HG02852 (cell line): ENCODE data around the gene ADAP1.
A peak's percentile ranks its signal among the peaks of the same experiment; 100 is the strongest.

Experiments
- ATAC-seq: cut with Tn5 transposase; IDR thresholded peaks from one replicate; pipeline ENCODE4 v1.9.1; 2021; ENCODE audit warnings: mild to moderate bottlenecking, moderate library complexity; ENCODE audit not compliant: unreplicated experiment

ADAP1 gene

DNA sequence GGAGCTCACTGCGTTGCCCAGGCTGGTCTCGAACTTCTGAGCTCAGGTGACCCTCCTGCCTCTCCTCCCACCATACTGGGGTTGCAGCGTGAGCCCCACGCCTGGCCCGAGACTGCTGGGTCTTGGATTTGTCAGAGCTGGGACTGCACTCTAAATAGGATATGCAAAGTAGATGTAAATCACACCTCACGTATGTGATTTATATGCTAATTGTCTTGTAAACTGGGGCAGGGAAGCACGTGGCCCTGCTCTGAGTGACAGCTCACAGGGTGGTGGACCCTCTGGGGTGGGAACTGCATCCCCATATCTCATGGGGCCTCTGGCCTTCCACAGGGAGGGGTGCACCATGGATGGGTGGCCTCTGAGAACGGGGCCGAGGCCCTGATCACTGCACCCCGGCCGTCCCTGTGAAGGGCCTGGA lies 44.0 kb downstream of the ADAP1 start:
- no peak for ATAC-seq

DNA sequence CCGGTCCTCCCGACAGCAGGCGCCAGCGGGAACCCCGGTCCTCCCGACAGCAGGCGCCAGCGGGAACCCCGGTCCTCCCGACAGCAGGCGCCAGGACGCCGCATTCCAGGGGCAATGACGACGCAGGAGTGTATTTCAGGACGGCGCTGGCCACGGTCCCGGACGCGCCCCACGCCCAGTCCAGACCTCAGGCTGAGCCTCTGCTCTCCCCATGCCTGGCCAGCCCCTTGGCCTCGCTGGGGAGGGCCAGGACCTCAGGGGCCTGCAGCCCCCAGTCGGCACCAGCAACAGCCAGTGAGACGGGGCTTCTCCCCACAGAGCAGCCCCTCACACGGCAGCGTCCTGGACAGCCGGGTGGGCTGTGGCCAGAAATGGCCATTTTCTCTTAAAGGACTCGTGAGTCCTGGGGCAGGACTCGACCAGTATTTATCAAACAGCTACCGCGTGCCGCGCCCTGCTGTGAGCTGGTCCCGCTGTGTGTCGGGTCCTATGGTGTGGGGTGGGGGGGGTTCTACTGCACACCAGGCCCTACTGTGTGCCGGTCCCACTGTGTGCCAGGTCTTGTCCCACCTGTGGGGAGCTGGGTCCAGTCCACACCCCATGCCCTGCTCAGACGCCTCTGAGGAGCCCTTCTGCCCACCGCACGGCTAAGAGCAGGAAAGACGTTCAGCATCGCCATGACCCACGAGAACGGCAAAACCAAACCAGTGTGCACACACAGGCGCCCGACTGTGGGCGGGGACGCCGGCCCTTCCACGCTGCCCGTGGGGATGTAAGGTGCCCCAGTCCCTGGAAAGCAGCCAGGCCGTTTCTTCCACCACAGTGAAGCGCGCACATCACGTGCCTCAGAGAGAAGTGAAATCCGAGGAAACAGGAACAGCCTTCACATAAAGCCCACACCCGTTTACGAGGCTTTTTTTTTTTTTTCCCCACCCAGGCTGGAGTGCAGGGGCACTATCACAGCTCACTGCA lies 44.8 kb downstream of the ADAP1 start:
- no peak for ATAC-seq

DNA sequence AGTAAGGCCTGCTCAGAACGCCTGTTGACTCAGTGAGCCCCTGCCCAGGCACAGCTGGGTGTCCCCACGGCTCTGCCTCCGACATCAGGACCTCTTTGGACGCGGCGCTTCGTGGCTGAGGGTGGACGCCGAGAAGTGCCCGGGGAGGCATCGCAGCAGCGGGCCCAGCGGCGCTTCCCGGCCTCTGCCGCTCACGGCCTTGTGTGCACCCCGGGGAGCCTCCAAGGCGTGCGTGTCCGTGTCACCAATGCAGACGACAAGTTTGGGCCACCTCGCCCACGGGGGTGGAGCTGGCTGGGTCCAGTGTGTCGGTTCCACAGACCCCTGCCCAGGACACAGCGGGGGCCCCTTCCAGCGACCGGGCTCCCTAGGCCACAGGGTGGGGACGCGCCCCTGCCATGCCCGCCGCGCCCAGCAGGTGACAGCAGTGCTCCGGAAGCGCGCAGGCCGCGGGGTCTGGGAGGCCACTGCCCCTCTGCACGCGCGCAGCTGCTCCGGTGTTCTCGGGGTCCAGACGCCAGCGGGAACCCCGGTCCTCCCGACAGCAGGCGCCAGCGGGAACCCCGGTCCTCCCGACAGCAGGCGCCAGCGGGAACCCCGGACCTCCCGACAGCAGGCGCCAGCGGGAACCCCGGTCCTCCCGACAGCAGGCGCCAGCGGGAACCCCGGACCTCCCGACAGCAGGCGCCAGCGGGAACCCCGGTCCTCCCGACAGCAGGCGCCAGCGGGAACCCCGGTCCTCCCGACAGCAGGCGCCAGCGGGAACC lies 45.7 kb downstream of the ADAP1 start:
- ATAC-seq = peak; percentile 76

DNA sequence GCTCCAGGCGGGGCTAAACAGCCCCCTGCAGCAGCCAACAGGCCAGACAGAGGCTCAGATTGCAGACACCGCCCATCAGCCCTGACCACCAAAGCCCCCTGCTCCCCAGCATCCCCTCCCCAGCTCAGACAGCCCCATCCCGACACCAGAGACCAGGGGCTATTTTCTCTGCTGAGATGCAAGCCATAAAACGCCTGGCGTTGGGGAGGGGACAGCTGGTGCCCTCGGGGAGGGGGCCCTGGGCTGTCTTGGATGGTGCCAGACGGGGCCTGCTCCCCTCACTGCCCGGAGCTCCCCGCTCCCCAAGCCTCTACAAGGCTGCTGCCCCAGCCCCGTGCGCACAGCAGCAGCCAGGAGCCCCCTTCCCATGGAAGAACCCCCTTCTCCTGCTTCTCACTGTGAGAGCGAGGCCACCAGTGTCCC lies 46.3 kb downstream of the ADAP1 start:
- no peak for ATAC-seq

GRCh38 chr7:907158-907980 lies 47.1 kb downstream of the ADAP1 start:
- ATAC-seq = no peak

- ATAC-seq = no peak
Measured at GRCh38 chr7:906776-907157, 47.7 kb downstream of the ADAP1 start.

DNA sequence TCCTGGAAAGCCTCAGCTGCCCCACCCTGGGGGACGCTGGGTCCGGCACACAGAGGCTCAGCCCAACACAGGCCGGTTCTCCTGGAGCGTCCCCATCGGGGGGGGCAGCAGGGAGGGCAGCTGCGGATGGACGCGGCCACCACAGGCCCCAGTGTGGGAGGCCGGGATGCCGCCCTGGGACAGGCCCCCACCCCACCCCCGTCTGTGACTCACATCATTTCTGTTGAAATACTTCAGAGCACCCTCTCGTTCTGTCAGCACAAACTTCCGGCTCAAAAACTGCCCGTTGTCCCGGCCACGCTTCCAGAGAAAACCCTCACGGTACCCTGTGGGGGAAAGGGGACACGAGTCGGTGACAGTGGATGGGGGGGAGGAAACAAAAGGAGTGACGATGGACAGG lies 49.6 kb downstream of the ADAP1 start:
- ATAC-seq = no peak

DNA sequence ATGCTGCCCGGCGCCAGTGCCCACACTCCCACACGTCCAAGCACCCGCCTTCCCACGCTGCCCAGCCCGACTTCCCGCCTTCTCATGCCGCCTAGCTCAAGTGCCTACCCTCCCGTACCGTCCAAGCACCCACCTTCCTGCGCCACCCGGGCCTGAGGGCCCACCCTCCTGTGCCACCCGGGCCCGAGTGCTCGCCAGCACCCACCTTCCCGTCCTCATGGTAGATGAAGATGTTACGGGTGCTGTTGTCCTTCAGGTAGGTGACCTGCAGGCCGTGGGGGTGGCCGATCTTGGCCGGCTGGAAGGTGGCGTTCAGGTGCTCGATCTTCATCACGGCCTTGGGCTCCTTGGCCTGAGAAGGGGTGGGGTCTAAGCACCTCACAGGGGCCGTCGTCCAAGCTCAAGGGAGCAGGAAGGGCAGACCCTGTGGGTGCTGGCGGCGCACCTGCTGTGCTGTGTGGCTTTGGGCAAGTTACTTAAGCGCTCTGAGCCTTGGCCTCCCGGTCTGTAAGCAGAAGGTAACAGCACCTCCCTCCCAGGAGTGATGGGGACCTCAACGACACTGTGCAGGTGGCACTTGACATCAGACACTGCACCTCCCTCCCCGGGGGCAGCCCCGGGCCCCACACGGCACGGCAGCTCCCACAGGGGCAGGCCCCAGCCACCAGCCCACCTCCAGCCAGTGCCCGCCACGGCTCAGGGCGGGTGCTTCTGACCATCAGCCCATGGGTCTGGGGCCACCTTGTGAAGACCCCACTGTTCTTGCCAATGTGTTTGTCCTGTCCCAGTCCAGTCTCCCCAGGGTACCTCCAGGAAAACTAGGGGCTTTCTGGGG lies 50.3 kb downstream of the ADAP1 start:
- no peak for ATAC-seq

GRCh38 chr7:902996-903395 lies 51.5 kb downstream of the ADAP1 start:
- no peak for ATAC-seq

DNA sequence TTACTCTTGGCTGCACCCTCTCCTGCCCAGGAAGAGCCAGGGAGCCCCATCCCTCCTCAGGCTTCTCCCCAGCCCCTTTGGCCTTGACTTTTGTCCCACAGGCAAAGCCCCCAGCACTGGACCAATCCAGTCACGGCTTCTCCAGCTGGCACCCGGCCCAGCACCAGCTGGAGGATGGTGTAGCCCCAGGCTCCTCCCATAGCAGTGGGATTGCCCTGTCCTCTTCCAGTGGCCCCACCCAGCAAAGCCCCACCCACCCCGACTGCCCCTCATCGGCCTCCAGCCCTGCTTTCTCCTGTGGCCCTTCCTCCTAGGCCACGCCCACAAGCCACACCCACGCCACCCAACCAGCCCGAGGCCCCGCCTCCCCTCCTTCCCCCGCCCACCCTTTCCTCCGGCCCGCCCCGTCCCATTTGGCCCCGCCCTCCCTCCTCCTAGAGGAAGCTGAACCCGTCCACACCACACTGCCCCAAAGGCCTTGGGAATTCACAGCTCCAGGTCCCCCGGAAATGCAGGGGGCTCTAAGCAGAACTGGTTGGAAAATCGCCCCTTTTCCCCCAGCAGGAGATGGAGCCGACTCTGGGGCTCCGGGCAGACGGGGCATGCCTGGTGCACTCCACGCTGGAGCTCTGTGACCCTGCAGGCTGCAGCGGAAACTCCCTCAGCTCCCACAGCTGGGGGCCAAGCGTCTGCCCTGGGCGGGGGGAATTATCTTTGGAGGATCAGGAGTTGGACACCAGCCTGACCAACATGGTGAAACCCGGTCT lies 52.9 kb downstream of the ADAP1 start:
- no peak for ATAC-seq

- no peak for ATAC-seq
Measured at GRCh38 chr7:901041-901387, 53.5 kb downstream of the ADAP1 start.

DNA sequence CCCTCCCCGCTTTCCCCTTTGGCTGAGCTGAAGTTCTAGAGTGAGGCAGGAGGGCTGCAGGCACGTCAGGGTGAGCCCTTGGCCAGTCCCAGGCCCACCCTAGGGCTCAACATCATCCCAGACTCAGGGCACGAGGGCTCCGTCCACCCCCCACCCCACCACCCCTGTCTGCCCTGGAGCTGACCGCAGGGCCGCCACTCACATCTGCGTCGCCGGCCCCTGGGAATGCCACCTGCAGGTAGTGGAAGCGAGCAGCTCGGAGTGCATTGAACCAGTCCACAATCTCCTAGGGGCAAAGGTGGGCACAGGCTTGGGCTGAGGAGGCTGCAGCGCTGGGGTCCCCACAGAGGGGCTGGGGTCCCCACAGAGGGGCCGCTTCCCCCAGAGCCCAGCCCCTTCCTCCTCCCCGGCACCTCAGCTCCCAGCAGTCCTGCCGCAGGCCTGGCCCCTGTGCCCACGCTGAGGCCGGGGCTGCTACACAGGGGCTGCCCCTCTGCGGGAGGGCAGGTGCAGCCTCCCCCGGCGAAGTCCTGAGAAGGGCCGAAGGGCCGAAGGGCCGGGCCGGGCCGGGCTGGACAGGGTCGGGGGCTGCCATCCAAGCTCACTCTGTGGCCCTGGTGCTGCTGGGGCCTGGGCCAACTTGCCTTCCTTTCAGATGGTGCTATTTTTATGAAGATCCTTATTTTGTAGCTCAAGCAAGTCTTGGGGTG lies 54.0 kb downstream of the ADAP1 start:
- no peak for ATAC-seq

- no peak for ATAC-seq
Measured at GRCh38 chr7:899806-900205, 54.7 kb downstream of the ADAP1 start.

GRCh38 chr7:898855-899681 lies 55.4 kb downstream of the ADAP1 start:
- no peak for ATAC-seq

DNA sequence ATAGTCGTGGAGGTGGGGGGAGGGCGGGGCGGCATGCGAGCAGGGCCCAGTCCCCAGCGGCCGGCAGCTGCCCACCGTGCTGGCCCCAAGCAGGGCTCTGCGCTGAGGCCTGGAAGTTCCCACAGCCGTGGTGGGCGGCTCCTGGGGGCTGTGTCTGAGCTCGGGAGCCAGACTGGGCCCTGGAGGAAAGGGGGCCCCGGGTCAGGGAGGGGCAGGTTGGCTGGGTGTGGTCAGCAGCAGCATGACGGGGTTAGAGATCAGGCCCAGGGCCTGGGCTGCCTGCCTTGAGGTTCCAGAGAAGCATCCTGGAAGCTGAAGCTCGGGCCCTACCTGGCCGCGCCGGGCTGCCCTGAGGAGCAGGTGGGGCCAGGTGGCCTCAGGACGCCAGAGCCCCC lies 56.0 kb downstream of the ADAP1 start:
- no peak for ATAC-seq

- ATAC-seq = no peak
Measured at GRCh38 chr7:897771-898376, 56.6 kb downstream of the ADAP1 start.

DNA sequence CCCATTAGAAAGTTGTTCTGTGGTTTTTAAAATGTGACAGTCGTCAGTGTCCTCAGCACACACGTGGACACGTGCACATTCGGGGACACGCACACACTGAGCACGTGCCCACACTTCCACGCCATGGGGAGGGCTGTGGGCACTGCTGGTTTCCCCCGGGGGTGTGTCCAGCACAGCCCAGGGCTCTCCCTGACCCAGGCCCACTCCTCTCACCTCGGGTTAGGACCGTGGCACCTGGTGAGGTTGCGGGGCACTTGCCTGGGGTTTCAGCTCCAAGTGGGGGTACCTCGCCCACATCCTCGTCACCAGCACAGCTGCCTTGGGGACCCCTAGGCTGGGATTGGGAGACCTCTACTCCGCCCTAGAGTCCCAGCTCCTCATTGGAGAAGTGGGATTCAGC lies 57.4 kb downstream of the ADAP1 start:
- ATAC-seq = no peak
